Esophagus muscularis mucosa (tissue), 2 donors: Measurements from ENCODE around the gene RXRB.

ENCODE experiments used
- POLR2A ChIP-seq: fragments of 450-650 bp; IDR thresholded peaks from one replicate; pipeline ENCODE4 v1.6.1; 2017; ENCODE audit warnings: antibody characterized with exemption, moderate library complexity, mild to moderate bottlenecking, low read depth
- POLR2AphosphoS5 ChIP-seq, 2 donors: sonication (generic); formaldehyde crosslinking; IDR thresholded peaks; one replicate each; pipeline ENCODE4 v1.6.1; 2017; ENCODE audit warnings: antibody characterized with exemption in 2 of 2

GRCh38 chr6:33202799-33203198 lies 2.3 kb upstream of the RXRB start:
- TF ChIP-seq POLR2AphosphoS5 (IDR thresholded peaks at IDR 0.05) = no peak
- no peak for TF ChIP-seq POLR2A
